ENCODE measurements around the gene STT3B. TPM values are rescaled to one million over a fixed set of nuclear protein-coding genes. Genes with fewer than 3 reads are reported as not detected.

Gene STT3B
- total and polyA plus RNA-seq, 2 of the 13 experiments (the other 11 are each of a cell fraction or from before 2014, with no cell fraction given): 85.0 to 205 TPM

- BruUV-seq (replicated peaks): no TSS peak
- Histone ChIP-seq H2AFZ (ENCODE audit: low read length) (no peak overlapping the region), H3K27me3 (ENCODE audit: control insufficient read depth in 1 of 2, insufficient read depth in 2 of 2, low read length in 2 of 2) (0 out of 5 replicates have a peak, but pooled peaks cover 0 to 5% of the 10 kb centered on the region in 2 experiments), H3K4me3 (replicated peaks in 1 of 3; ENCODE audit: insufficient read depth in 1 of 3, low read depth in 2 of 3, low read length in 3 of 3) (no peak overlapping the region), H3K9ac (ENCODE audit: insufficient read depth, low read depth, low read length) (no peak overlapping the region), H3K27ac (ENCODE audit: extremely low read length, insufficient read depth, low read length) (no peak overlapping the region), H4K20me1 (ENCODE audit: insufficient read depth, low read length) (no peaks in the 10 kb centered on the region), H3K4me1 (ENCODE audit: insufficient read depth, low read length) (peaks cover 10% of the 10 kb centered on the region), H3K9me3 (ENCODE audit: low read length) (no peaks in the 10 kb centered on the region), H3K79me2 (ENCODE audit: insufficient read depth, low read length) (no peaks in the 10 kb centered on the region), H3K4me2 (ENCODE audit: low read depth, low read length) (no peak overlapping the region), H3K36me3 (replicated peaks in 1 of 2; ENCODE audit: control insufficient read depth in 1 of 2, insufficient read depth in 2 of 2, low read length in 2 of 2) (no peaks in the 10 kb centered on the region)
- intact Hi-C loops (cut with micrococcal nuclease; ENCODE audit: unreplicated experiment): no loop called here
- WGBS (ENCODE audit: low lambda C conversion rate): 40% methylated on average over 1 of the region's 1 CpG
- POLR2A ChIA-PET: no interaction called here
- TF ChIP-seq MED1 (CRISPR knock-in tag; IDR thresholded peaks at IDR 0.05) (no peak), CREB1 (IDR thresholded peaks at IDR 0.05) (peak; percentile 84), CREB1 (CRISPR knock-in tag; IDR thresholded peaks at IDR 0.05) (no peak), ATF7 (IDR thresholded peaks at IDR 0.05) (peak; percentile 89), ATF7 (CRISPR knock-in tag; IDR thresholded peaks at IDR 0.05) (no peak)
- in situ Hi-C loops (cut with HindIII; ENCODE audit: extremely low pct_ligation_motif_present, low pct_unique_long_range_greater_than_20kb): no loop called here
- DNase-seq (ENCODE audit: low spot score) (no peak), FAIRE-seq (no peak), ATAC-seq (no peak)
- CTCF ChIA-PET (ENCODE audit: low intra/inter-chr PET ratio, low total read pairs): no interaction called here
Measured at GRCh38 chr3:31483776-31484175, 48.9 kb upstream of the STT3B start.

GRCh38 chr3:31485196-31485595 lies 47.5 kb upstream of the STT3B start:
- ATAC-seq: no peak
- TF ChIP-seq SRF (IDR thresholded peaks at IDR 0.05; ENCODE audit: low read depth, low read length): no peak
- TF ChIP-seq ARNT2 (CRISPR knock-in tag; IDR thresholded peaks at IDR 0.05; ENCODE audit: low read depth): no peak
- TF ChIP-seq ZNF879 (CRISPR knock-in tag; IDR thresholded peaks at IDR 0.05): no peak
- H3K27ac ChIP-seq (ENCODE audit: extremely low read length, insufficient read depth, low read length): no peak overlapping the region
- ChIA-PET CTCF (ENCODE audit: low intra/inter-chr PET ratio, low total read pairs) (no interaction called here), POLR2A (no interaction called here)
- no peak for FAIRE-seq
- H3K4me3 ChIP-seq (replicated peaks in 1 of 3; ENCODE audit: insufficient read depth in 1 of 3, low read depth in 2 of 3, low read length in 3 of 3): no peak overlapping the region
- 68% methylated on average over 1 of the region's 1 CpG for WGBS (ENCODE audit: low lambda C conversion rate)
- in situ Hi-C loops (cut with HindIII; ENCODE audit: extremely low pct_ligation_motif_present, low pct_unique_long_range_greater_than_20kb): no loop called here
- H4K20me1 ChIP-seq (ENCODE audit: insufficient read depth, low read length): no peaks in the 10 kb centered on the region
- H3K36me3 ChIP-seq (replicated peaks in 1 of 2; ENCODE audit: control insufficient read depth in 1 of 2, insufficient read depth in 2 of 2, low read length in 2 of 2): no peaks in the 10 kb centered on the region
- no peak for DNase-seq (ENCODE audit: low spot score)
- intact Hi-C loops (cut with micrococcal nuclease; ENCODE audit: unreplicated experiment): no loop called here
- H3K79me2 ChIP-seq (ENCODE audit: insufficient read depth, low read length): no peaks in the 10 kb centered on the region
- no peak overlapping the region for H3K4me2 ChIP-seq (ENCODE audit: low read depth, low read length)
- H3K9me3 ChIP-seq (ENCODE audit: low read length): no peaks in the 10 kb centered on the region
- H2AFZ ChIP-seq (ENCODE audit: low read length): no peak overlapping the region
- peaks cover 10% of the 10 kb centered on the region for H3K4me1 ChIP-seq (ENCODE audit: insufficient read depth, low read length)
- H3K27me3 ChIP-seq (ENCODE audit: control insufficient read depth in 1 of 2, insufficient read depth in 2 of 2, low read length in 2 of 2): 0 out of 5 replicates have a peak, but pooled peaks cover 0 to 2% of the 10 kb centered on the region in 2 experiments
- BruUV-seq (replicated peaks): no TSS peak
- H3K9ac ChIP-seq (ENCODE audit: insufficient read depth, low read depth, low read length): no peak overlapping the region
